HG03064 (cell line): ENCODE results near the gene WNK1.
"Not testable (repeated sequence)": the region's sequence is repeated elsewhere in the genome, so short reads cannot be mapped to it uniquely, and the experiment has no call there.

Source experiments
- ATAC-seq: cut with Tn5 transposase; IDR thresholded peaks from one replicate; pipeline ENCODE4 v1.9.1; 2021; ENCODE audit warnings: low read depth; ENCODE audit not compliant: unreplicated experiment

WNK1 gene

DNA sequence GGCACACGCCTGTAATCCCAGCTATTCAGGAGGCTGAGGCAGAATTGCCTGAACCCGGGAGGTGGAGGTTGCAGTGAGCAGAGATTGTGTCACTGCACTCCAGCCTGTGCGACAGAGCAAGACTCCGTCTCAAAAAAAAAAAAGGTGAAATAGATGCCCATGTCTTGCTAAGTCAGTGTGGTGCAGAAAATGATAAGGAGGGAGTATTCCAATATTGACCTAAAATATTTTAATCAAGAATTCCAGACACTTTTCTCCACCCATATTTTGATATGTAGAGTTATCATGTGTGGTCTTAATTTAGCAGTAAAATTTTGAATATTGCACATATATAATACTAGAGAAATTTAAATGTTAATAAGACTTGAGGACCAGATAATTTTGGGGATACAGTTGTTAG is 57.7 kb downstream of the WNK1 start:
- ATAC-seq, result no peak

DNA sequence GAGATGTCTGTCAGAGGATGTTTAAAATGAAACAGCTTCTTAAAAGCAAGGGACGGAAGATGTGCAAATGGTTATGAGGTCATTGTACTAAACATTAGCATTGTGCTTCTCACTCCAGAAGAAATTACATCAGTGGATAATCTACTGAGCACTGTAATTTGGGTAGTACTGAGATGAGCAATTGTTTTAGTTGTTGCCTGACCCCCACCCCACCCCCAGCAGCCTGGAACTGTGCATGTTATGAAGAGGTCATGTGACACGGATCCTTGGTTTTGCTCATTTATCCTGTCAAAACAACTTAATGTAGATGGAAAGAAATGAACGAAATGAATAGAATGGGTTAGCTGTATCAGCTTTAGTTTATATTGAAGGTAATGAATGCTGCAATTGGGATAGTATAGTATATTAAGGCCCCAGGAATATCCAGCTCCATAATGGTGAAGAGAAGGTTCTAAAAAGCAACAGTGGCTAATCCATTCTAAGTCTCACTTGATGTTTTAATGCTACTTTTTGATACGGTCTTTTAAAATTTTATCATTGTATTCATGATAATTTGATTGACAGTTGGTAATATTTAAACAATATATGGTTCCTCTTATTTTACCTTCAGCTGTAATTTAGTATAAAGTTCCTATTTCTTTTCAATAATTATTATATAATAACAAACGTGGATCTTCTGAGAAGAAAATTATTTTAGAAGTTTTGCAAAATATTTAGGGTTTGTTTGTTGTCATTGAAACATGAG is 58.5 kb downstream of the WNK1 start:
- ATAC-seq, result no peak

DNA sequence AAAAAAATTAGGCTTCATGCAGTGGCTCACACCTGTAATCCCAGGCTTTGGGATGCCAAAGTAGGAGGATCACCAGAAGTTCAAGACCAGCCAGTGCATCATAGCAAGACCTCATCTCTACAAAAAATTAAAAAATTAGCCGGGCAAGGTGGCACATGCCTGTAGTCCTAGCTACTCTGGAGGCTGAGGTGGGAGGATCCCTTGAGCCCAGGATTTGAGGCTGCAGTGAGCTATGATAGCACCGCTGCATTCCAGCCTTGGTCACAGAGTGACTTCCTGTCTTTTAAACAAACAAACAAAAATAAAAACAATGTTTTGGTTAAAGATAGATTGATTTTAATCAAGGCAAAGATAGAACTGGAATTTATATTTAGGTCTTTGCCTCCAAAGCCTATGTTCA is 60.6 kb downstream of the WNK1 start:
- no peak for ATAC-seq

DNA sequence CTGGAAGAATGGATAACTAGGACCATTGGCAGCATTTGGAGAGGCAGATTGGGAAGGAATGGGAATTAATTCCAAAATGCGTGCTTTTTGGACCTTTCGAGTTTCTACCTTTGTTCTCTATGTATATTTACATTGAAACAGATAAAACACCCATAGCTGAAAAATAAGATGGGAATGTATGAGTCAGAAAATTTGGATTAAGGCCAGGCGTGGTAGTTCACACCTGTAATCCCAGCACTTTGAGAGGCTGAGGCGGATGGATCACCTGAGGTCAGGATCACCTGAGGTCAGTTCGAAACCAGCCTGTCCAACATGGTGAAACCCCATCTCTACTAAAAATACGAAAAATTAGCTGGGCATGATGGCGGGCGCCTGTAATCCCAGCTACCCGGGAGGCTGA is 65.1 kb downstream of the WNK1 start:
- ATAC-seq, result not testable (repeated sequence)

DNA sequence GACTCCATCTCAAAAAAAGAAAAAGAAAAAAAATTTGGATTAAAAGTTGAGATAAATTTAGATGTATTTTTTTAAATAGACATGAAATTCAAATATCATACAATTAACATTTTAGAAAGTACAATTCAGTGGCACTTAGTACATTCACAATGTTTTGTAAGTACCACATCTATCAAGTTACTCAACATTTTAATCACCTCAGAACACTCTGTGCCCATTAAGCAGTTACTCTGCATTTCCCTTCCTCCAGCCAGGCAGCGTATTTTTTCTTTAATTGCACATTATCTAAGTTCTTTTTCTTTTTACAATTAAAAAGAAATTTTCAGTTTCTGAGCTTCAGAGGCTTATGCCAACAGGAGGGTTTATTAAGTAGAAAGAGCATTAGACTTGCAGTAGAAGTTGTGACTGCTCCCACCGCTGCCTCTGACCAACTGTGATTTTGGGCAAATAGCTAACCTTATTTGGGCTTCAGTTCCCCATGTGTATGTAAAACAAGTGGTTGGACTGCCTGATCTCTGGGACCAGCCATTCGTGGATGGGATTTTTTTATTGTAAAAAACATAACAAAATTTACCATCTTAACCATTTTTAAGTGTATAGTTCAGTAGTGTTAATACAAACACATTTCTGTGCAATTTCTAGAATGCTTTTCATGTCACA is 65.7 kb downstream of the WNK1 start:
- ATAC-seq, result no peak

DNA sequence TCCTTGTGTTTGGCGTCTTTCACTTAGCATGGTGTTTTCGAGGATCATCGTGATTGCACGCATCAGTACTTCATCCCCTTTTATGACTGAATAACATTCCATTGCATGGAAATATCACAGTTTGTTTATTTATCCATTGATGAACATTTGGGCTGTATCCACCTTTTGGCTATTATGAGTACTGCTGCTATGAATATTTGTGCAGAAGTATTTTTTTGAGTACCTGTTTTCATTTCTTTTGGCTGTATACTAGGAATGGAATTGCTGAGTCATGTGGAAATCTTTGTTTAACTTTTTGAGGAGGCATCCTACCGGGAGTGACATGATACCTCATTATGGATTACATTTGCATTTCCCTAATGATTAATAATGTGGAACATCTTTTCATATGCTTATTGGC is 66.4 kb downstream of the WNK1 start:
- ATAC-seq, result no peak

DNA sequence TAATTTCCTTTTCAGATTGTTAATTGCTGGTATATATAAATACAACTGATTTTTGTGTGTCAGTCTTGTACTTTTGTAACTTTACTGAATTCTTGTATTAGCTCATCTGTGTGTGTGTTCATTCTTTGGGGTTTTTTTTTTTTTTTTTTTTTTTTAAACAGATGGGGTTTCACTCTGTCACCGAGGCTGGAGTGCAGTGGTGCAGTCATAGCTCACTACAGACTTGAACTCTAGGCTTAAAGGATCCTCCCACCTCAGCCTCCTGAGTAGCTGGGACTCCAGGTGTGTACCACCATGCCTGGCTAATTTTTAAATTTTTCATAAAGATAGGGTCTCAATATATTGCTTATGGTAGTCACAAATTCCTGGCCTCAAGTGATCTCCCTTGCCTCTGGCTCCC is 68.0 kb downstream of the WNK1 start:
- no peak for ATAC-seq

DNA sequence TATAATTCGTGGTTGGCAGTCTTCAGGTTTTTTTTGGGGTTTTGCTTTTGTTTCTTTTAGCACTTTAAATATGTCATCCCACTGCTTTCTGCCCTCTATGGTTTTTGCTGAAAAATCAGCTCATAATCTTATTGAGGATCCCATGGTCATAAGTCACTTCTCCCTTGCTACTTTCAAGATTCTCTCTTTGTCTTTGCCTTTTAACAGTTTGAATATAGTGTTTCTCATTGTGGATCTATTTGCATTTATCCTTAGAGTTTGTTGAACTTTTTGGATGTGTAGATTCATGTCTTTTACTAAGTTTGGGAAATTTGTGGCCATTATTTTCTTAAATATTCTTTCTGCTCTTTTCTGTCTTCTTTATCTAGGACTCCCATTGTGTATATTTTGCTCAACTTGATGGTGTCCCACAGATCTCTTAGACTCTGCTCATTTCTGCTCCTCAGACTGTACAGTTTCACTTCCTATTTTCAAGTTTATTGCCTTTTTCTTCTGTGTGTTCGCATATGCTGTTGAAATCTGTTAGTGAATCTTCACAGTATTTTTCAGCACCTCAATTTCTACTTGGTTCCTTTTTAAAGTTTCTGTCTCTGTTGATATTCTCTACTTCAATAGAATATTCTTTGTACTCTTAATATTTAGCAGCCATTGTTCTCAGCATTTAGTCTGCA is 70.8 kb downstream of the WNK1 start:
- ATAC-seq, result peak; percentile 90

DNA sequence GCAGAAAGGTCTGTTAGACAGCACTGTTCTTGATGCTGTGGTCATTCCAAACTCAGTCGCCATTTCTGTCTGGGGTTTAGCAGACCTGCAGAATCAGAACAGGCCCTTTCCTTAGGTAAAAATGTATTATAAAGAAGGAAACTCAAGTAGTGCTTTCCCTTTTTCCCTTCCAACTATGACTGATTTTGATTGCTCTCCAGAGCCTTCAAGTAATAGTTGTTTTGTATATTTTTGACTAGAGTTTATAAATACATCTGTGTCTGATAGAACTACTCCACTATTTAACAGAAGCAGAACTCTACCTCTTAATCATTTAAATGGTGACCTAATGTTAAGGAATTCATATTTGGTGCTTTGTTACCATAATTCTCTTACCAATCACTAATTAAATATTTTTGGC is 74.0 kb downstream of the WNK1 start:
- ATAC-seq, result no peak

DNA sequence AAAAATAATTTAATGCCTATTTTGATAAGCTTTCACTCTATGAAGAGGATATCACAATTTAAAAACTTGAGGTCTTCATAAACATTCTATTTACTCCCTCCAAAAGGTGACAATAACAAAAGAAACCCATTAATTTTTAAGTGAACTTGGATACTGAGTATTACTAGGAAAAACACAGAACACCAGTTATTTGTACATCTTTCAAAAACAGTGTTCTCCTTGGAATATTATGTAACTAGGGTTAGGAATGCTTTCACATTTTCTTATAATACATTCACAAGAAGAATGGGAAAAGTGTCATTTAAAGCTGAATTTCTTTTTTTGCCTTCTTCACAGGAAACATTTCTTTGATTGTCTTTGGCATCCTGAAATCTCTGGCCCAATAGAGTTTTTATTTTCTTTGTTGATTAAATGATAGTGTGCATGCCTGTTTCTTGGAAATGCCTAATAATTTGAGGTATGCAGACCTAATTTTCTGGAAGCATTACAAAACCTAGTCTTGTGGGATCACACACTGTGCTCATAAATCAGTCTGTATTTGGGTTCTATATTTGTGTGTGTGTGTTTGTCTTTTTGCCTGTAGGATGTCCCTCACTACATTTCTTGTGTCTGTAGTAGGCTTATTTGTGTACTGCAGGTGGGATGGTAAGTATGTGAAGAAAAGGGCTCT is 76.5 kb downstream of the WNK1 start:
- ATAC-seq, result no peak

DNA sequence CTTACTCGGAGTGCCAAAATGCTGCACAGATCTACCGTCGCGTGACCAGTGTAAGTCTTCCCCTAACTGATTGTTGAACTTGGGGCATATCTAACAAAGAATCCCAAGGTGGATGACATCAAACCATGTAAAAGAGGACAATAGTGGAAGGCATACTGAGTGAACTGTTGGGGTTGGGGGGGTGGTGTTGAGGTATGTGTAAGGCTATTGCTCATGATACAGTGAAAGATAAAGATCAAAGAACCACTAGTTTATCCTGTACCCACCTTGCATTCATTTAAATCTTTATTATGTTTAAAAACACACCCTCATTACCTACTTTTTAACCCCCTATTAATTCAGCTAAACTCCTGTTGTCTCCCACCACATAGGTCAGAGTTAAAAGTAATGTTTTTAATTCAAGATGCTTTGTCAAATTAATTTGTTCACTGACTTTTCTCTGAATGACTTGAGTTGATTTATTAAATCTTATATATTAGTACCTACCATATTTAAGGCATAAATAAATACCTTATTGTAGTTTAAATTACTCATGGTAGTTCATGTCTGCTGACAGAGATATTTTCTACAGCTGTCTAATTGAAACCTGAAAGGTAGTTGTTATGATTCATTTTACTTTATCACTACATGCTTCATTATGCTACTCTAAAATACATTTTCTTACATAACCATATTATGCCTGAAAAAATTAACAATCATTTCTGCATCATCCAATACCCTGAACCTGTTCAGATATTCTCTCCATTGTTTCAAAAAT is 77.9 kb downstream of the WNK1 start:
- no peak for ATAC-seq

DNA sequence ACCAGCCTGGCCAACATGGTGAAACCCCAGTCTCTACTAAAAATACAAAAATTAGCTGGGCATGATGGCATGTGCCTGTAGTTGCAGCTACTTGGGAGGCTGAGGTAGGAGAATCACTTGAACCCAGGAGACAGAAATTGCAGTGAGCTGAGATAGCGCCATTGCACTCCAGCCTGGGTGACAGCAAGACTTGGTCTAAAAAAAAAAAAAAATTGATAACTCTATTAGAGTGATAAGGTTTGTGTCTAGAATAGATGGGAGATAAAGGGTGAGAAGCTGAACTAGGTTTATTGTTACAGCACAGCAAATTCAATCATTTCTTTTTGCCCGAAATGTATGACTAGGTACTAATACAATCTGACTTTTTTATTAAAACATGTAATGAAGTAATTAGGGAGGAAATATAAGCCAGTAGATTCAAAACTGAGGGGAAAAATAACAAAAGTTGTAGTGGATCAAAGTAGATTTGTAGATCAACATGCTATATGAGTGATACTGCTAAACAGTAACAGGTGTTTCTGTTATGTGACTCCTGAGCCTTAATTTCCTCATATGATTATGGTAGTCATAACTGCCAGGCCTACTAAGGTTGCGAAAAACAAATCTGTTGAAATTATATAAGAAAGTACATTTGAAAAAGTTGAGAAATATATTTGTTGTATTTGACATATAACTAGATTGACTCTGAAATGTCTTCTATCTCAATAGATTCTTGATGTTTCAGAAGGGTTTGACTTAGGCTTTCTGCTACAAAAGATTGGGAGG is 83.6 kb downstream of the WNK1 start:
- no peak for ATAC-seq

DNA sequence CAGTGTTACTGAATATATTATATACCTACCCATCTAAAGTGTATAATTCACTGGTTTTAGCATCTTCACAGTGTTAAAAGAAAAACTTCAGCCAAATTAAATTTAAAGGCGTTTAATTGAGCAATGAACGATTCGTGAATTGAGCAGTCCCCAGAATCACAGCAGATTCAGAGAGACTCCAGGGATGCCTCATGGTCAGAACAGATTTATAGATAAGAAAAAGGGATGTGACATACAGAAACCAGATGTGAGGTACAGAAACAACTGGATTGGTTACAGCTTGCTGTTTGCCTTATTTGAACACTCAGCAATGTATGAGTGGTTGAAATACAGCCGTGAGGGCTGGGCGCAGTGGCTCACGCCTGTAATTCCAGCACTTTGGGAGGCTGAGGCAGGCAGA is 84.6 kb downstream of the WNK1 start:
- no peak for ATAC-seq

DNA sequence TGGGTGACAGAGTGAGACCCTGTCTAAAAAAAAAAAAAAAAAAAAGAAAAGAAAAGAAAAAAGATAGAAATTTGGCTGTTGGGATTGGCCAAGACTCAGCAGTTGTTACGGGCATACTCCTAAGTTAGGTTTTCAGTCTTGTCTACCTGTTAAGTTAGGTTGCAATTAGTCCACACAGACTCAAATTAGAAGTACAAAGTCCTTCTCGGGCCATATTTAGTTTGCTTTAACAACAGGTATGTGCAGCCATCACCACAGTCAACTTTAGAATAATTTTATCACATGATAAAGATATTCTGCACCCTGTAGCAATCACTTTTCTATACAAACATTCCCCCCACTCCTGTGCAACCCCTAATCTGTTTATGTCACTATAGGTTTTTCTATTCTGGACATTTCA is 85.2 kb downstream of the WNK1 start:
- ATAC-seq, result no peak

DNA sequence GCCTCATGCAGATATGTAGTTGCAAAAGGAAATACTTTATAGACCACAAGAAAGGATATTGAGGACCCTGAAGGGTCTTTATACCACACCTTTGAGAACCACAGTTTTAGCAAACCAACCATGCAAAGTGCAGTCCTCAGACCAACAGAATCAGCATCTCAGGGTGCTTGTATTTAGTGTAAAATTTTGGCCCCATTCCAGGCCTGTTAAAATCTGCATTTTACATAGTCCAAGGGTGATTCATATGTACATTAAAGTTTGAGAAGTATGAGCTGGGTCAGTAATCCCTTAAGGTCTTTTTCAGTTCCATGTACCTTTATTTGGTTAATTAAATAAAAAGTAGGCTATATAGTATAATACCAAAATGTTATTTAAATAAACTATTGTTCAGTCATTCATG is 91.2 kb downstream of the WNK1 start:
- ATAC-seq, result no peak

DNA sequence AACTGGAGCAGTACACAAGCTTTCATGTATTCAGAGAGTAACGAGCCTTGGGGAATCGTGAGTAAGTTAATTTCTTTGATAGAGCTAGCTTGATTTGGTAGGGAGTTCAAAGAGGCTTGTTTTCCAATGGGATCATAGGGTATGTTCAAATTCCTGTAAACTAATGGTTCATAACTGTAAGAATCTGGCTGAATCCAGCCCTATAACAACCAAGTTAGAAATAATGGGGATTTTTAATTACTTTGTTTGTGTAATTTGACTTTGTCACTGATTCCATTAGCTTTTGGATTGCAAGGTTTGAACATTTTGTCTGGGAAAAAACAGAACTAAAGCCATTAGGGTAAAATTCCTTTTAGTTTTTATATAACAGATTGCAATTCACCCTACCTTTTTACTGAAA is 94.0 kb downstream of the WNK1 start:
- no peak for ATAC-seq

DNA sequence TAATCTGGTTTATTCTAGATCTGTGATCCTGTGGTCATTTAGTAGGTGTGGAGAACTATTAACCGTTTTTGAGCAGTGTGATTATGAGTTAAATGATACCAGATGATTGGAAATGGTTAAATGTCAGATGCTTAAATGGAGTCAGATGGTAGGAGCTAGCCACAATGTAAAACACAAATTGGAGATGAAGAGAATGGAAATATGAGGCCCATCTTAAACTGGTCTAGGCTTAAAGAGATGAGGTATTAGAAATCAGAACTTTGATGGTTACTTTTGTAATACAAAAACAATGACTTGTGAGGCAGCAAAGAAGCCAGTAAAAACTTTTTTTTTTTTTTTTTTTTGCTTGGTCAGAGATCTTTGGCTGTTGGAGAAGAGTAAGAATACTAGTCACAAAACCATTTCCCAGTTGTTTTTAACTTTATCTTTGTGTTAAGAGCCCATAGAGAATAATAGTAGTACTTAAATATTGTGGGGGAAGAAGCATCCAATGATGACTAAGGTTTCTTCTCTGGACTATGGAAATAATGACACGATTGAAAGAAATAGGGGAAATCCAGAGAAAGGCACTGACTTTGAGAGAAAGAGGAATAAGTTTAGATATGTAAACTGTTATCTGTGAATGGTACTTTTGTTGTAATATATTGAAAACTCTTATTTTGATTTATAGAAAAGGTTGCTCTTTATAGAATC is 95.9 kb downstream of the WNK1 start:
- no peak for ATAC-seq

DNA sequence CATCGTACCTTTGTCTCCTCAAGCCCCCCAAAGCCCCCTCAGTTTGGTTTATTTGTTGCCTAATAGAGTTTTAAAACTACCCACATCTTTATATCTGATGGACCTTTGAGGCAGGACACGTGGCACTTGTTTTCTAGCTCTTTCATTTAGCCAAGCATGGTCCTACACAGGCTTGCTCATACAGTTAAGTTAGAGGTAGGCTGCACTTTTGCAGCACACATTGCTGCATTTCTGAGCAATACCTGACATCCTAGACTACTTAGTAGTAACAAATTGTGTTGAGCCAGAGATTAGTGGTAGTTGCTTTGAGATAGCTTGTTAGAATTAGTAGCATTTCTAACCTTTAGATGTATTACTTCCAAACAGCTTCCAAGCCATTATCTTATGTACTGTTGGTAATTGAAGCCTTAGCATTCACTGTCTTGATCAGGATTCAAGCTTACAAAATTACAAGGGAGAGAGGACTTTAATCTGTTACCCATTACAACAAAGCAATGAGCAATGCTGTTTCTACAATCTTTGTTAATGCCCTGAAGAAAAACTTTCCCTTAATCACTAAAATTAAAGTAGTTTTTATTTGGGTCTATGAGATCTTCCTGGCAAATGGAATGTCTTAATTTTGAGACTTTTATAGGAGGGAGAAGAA is 96.6 kb downstream of the WNK1 start:
- ATAC-seq, result no peak
